Cerebellar cortex (tissue), 1 donor: ENCODE measurements around the gene PDGFC.

Source experiments
- DNase-seq: peaks from one replicate; pipeline ENCODE4 v3.0.0-alpha.2; 2015; ENCODE audit warnings: low spot score

Gene PDGFC

GRCh38 chr4:156746111-156746510, 225.5 kb downstream of the PDGFC start:
- no peak for DNase-seq

- no peak for DNase-seq
Observed at GRCh38 chr4:156738766-156739165, 232.8 kb downstream of the PDGFC start.

GRCh38 chr4:156734965-156735895, 236.4 kb downstream of the PDGFC start:
- DNase-seq, result no peak

- DNase-seq, result no peak
Observed at GRCh38 chr4:156733582-156733981, 238.0 kb downstream of the PDGFC start.

- no peak for DNase-seq
Observed at GRCh38 chr4:156732634-156733033, 239.0 kb downstream of the PDGFC start.

GRCh38 chr4:156729416-156729815, 242.2 kb downstream of the PDGFC start:
- no peak for DNase-seq

- no peak for DNase-seq
Observed at GRCh38 chr4:156725257-156725656, 246.3 kb downstream of the PDGFC start.

GRCh38 chr4:156723951-156724668, 247.5 kb downstream of the PDGFC start:
- no peak for DNase-seq

- no peak for DNase-seq
Observed at GRCh38 chr4:156718226-156718625, 253.4 kb downstream of the PDGFC start.

GRCh38 chr4:156711193-156711590, 260.4 kb downstream of the PDGFC start:
- no peak for DNase-seq
